ENCODE measurements around the gene ACVRL1.
A peak's percentile ranks its signal among the peaks of the same experiment; 100 is the strongest.

The ACVRL1 gene

DNA sequence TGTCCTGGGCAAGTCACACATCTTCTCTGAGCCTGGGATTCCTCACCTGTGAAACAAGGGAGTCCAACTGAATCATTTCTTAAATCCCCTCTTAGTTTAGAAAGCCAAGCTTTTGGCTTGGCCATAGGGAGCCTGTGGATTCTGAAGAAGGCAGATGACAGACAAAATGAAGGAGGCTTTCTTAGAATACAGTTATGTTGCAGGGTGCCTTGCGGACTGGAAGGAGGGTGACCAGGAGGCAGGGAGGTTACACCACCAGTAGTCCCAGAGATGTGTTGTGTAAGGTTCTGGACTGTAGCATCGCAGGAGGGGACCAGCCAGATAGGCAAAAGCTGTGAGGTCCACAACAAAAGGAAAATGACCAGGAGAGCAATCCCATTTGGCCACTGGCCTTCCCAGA, 36.0 kb downstream of the ACVRL1 start:
- DNase-seq (ENCODE audit: low spot score): no peak

DNA sequence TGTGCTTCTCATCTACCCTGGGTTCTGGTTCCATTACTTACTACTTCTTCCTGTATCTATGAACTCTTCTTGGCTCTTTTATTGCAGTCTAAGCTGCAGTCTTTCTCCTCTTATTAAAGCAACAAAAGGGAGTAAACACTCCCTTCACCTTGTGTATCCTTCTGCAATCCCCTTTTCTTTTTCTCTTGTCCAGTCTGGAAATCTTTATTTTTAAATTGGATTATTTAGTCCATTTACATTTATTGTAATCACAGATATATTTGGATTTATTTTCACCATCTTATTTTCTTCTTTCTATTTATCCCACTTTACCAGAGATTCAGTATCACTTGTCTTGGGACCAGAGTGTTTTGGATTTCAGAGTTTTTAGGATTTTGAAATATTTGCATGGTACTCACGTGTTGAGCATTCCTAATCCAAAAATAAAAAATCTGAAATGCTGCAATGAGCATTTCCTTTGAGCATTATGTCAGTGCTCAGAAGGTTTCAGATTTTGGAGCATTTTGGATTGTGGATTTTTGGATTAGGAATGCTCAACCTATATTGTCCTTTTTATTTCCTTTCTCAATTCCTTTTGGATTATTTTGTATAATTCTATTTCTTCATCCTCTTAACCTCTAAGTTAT, 37.4 kb downstream of the ACVRL1 start:
- DNase-seq (ENCODE audit: low spot score): no peak

DNA sequence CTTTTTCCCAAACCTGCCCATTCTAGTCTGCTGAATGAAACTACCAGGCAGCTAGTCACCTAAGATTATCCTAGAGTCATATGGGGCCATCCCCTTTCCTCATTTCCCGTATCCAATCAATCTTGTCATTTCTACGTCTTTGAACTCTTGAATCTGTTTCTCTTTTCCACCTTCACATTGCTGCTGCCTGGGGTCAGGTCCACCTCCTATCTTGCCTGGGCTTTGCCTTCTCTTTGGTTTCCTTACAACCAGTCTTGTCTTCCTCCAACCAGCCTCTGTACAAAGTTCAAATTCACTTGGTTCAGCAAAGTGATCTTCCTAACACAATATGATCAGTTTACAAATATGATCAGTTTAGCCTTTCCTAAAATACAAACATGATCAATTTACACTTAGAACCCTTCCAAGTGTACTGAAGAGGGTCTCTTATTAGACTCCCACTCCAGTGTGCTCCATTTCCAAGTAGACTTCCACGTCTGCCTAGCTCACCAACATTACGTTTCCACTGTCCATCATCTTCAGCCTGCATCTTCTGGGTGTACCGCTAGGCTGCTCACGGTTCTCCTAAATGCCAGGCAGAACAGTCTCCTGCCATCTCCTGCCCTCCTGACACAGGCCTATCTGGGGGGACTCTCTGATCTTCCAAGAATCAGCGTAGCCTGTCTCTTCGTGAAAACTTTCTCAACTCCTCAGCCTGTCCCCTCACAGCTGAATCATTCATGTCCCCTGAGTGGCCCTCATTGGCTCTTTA, 40.1 kb downstream of the ACVRL1 start:
- no peak for DNase-seq (ENCODE audit: low spot score)

DNA sequence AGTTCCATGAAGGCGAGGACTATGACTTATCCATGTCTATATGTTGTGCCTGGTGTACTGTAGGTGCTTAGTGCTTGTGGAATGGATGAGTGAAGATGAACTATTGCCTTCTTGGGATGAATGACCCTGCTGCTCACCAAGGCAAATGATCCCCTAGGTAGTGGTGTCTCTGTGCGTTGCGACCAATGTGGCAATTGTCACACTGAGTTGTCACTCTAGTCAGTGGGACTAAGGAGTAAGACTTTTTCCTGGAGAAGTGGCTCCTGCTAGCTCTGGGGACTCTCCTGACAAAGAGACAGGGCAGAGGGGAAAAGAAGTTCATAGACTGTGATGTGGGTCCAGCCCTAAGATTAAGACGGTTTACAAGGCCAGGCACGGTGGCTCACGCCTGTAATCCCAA, 40.8 kb downstream of the ACVRL1 start:
- DNase-seq (ENCODE audit: low spot score): no peak

DNA sequence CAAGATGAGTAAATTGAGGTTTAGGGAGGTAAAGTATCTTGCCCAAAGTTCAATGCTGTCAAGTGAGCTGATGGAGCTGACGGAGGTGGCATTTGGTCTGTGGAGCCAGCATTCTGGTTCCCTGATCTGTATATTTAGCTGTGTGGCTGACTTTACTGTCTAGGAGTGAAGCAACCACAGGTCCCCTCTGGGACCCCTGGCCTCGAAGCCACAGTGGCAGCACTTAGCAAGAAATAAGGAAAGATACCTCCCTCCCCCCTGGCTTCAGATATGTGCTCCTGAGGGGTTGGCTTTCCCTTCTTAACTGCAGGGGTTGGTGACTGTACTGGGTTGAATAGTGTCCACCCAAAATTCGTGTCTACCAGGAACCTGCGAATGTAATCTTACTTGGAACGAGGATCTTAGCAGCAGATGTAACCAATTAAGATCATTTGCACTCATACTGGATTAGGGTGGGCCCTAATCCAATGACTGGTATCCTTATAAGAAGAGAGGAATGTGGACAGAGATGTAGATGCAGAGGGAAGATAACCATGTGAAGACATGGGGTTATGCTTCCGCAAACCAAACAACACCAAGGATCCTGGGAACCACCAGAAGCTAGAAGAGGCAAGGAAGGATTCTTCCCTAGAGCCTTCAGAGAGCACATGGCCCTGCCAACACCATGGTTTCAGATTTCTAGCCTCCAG, 42.2 kb downstream of the ACVRL1 start:
- no peak for DNase-seq (ENCODE audit: low spot score)

DNA sequence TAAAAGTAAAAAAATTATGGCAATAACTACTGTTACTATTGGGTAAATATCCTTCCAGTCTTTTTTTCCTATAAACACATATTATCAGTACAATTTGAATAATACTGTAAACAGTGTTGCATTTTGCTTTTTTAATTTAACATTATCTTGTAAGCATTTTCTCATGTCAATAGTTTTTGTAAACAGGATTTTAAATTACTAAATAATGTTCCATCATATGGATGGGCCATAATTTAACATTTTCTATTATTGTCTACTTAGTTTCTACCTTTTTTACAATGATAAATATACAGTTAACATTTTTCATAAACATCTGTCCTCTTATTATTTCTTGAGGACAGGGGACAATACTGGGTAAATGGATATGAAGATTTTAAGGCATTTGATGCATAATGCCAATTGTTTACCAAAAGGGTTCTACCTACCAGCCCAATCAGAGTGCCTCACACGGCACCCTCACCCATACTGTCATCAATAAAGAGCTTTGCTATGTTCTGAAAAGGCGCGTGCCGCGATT, 43.4 kb downstream of the ACVRL1 start:
- DNase-seq (ENCODE audit: low spot score): no peak

DNA sequence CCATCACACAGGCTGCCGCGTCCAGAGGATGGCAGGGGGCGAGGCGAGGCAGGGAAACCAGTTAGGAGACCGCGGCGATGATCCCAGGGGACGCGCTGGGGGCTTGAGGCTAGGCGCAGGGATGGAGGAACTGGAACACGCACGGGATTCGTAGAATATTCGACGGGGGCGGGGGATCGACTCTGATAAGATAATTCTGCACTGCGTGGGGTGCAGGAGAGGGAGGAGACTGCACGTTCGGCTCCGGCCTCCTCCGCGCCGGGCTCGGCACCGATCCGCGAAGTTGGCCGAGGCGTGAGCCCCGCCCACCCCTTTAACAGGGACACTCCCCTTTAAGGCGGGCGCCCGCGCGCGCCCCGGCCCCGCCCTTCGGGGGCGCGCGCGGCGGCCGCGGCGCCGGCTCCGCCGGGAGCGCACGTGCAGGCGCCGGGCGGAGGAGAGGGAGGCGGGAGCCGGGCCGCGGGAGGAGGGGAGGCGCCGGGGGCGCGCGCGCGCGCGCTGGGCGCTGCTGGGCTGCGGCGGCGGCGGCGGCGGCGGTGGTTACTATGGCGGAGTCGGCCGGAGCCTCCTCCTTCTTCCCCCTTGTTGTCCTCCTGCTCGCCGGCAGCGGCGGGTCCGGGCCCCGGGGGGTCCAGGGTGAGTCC, 44.0 kb downstream of the ACVRL1 start, which contains the start of gene ACVR1B:
TSS of gene ACVR1B (plus strand) at position 501 of the 644 bp plus-strand sequence. CDS start at position 546, 45 bp downstream.
- peak; percentile 91 for DNase-seq (ENCODE audit: low spot score)

DNA sequence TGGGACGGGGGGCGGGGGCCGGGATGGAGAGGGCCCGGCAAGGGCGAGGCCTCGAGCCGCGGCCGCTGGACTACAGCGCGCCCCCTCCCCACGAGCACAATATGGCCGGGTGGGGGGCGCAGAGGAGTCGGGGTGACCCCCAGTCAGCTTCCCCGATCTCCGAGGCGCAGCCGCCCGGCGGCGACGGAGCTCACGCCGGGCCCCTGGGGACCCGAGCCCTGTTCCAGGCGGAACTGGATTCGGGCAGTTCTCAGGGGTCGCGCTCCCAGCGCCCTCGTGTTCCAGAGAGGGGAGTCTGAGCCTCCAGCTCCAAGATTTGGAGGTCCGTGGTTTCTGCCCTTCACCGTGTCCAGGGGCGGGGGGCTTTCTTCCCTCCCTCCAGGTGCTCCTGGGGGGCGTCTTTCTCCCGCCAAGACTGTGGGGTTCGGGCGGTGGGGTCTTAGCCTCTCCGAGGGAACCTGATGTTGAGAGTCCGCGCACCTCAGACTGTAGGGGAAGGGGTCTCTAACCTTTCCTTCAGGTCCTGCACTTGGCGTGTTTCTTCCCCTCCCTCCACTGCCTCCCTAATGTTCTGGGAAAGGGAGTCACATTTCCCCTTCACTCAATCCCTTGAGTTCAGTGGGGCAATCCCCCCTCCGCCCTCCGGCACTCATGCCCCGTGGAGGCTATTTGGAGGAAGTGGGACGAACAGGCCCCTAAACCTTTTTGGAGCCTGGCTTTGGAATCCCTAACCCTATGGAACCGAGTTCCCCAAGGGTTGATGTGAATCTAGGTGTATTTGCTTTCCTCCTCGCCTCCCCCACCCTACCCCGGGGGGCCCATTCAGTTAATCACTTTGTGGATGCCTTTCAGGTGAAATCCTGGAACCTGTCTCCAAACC, 44.8 kb downstream of the ACVRL1 start:
- DNase-seq (ENCODE audit: low spot score): peak; percentile 12

DNA sequence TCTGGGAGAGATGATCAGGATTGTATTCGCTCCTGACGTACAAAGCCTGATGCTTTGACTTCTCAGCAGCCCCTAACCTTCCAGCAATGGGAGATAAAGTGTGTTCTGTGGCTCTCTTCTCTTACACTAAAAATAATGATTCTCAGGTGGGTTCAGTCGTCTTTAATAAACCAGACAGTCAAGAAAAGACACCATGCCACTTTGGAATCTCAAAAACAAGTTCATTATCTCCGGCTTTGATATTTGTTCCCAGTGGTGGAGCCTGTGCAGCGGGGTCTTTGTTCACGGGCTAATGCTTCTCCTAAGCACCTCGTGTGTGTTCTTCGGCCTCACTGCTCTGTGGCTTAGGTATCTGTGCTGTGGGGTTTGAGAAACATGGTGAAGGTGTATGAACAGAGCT, 45.8 kb downstream of the ACVRL1 start:
- no peak for DNase-seq (ENCODE audit: low spot score)

DNA sequence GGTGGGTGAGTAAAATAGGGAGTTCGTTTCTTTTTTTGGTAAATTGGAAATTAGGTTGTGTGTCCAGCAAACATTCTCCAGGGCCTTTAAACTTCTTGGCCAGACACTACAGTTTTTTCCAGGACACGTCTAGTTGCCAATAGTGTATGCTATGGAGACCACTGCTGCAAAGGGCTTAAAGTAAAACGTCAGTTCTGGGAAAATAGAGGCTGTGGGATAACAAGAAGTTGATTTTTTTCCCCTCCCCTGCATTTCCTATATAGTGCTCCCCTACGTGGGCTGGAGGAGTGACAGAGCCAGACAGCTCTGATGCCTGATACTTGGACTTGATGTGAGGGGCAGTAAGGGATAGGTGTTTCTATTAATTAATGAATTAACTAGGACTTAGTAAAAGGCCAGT, 46.6 kb downstream of the ACVRL1 start:
- DNase-seq (ENCODE audit: low spot score): no peak

DNA sequence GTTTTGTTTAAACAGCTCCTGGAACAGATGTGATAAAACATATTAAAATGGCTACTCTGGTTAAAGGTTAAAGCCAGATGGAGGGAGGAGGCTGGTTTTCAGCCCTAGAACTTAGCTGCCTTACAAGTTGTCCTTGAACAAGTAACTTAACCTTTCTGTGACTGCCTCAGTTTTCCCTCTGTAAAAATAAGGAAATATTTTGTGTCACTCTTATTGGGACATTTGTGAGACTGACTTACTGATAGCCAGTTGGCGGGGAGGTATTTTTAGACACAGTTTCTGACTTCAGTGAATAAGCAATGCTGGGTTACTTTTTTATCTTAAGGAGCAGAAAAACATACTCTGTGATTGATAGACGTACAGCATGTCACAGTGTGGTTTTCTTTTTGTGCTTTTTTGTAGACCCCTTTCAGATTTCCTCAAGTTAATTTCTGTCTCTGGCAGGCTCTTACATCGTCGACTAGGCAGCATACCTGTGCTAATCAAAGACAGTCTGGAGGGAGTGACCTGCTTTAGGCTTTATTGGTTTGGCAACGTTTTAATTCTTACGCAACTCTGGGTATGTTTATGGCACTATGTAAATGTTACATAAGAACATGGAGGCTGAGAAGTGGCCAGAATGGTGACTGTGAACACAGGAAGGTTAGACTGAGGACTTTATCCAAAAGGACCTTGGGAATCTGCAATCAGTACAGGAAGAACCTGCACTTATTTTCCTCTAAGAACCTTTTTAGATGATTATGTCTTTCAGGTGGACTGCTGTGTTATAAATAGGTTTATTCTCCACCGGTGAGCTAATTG, 47.5 kb downstream of the ACVRL1 start:
- DNase-seq (ENCODE audit: low spot score): no peak

DNA sequence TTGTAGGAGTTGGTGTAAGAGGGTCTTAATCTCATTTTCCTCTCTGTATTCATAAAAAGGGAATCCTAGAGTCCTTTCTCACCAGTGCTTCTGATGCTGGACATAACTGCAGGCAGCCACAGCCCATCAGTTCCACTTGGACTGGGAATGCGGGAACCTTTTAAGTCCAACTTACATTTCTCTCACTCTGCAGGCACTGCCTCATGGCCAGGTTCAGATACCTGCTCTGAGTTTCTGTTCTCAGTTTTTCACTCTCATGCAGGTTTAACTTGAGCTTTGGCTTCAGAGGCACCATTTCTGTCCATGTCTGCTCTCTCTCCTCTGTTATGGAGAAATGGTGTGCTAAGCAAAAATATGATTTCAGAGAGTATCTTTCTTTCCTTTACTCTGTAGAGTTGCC, 48.4 kb downstream of the ACVRL1 start:
- no peak for DNase-seq (ENCODE audit: low spot score)

DNA sequence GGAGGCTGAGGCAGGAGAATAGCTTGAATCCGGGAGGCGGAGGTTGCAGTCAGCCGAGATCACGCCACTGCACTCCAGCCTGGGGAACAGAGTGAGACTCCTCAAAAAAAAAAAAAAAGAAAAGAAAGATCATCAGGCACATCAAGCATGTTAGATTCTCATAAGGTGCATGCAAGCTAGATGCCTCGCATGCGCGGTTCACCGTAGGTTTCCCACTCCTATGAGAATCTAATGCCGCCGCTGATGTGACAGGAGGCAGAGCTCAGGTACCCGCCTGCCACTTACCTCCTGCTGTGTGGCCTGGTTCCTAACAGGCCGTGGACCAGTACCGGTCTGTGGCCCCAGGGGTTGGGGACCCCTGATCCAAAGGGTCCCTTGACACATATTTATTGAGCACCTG, 51.2 kb downstream of the ACVRL1 start:
- DNase-seq (ENCODE audit: low spot score): no peak

DNA sequence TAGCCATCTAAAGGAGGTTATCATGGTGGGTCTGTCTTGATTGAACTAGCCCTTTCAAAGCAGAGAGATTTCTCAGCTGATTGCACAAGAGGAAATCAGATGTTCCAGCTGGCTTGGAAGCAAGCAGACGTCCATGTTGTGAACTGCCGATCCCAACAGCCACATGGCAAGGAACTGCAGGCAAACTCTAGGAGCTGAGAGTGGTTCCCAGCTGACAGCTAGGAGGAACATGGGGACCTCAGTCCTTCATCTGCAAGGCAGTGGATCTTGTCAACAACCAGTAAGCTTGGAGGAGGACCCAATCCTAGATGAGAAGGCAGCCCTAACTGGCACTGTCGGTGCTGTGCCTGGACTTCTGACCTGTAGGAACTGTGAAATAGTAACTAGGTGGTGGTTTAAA, 51.9 kb downstream of the ACVRL1 start:
- DNase-seq (ENCODE audit: low spot score): no peak

DNA sequence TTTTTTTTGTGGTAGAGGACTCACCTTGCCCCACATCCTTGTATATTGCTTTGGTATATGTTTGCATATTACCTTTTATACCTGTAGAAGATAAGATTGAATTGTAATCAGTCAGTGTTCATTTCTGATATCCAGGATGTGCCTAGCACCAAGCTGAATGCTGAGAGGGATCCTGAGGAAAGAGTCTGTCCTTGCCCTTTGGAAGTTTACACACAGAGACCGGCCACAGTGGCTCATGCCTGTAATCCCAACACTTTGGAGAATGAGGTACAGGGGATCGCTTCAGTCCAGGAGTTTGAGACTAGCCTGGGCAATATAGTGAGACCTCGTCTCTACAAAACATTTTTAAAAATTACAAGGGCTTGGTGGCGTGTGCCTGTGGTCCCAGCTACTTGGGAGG, 52.6 kb downstream of the ACVRL1 start:
- no peak for DNase-seq (ENCODE audit: low spot score)

DNA sequence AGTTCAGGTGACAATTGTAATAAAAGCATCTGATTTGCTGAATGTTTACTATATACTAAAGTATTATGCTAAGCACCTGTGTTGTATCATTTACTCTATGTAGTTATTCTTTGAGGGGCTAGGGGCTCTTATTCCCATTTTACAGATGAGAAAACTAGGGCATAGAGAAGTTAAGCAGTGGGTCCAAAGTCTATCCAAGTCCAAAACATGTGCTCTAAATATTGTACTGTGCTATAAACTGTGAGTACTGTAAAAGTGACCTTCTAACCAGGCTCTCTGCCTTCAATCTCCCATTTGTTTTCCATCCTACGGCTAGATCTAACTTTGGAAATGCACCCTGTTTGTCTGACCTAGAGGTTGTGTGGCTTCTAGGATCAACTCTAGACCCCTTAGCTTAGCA, 53.2 kb downstream of the ACVRL1 start:
- DNase-seq (ENCODE audit: low spot score): no peak

DNA sequence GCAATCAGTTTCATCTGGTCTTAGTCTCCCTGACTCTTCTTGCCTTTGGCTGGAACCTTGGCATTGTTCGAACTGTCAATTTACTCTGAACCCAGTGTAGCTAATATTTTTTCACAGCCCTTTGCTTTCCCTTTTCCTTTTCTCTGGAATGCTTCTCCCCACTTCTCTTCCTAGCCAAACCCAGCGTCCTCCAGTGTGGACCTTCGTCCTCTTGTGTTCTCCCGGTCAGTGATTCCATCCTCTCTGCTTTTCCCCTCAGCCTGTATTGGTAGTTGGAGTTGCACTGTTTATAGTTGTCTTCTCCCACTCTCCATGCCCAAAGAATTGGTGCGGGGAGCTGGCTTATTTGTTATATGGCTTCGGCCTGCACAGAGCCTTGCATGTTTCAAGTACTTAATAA, 53.6 kb downstream of the ACVRL1 start:
- no peak for DNase-seq (ENCODE audit: low spot score)

DNA sequence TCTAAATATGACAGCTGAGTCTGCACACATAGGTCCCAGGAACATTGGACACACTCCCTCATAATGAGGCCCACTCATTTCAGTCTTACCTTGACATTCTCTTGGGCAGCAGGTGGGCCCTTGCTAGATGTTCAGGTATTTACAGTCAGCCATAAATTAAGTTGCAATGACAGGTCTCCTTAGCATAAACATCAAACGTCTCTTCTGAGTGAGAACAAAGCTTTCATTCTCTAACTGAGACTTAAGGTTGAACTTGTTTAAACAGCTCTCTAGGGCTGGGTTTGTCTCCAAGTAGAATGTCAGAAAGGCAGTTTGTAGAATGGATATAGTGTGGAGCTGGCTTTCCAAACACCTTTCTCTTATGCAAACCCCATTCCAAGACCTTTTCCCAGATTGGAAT, 54.5 kb downstream of the ACVRL1 start:
- DNase-seq (ENCODE audit: low spot score): no peak

DNA sequence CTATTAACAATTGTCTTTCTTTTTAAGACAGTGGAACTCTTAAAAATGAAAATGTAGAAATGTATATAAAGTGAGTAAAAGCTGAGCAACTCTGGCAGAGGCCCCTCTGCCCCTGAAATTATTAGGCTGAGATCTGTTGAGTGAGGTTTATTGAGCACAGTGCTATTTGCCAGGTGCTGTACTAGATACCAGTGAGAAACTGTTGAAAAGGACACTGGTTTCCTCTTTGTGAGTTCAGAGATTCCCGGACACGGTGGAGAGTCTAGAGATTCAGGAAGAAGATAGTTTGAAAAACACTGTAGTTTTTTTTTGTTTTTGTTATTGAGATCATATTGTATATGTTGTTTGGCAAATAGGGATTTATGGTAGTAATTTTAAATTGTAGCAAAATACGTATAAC, 55.4 kb downstream of the ACVRL1 start:
- no peak for DNase-seq (ENCODE audit: low spot score)

DNA sequence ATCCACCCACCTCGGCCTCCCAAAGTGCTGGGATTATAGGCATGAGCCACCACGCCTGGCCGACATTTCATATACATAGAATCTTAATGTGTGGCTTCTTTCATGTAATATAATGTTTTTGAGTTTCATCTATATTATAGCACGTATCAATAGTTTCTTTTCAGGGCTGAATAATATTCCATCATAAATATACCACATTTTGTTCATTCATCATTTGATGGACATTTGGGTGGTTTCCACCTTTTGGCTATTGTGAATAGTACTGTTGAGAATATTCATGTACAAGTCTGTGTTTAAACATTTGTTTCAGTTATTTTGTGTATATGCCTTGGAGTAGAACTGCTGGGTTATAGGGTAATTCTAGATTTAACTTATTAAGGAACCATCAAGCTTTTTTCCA, 56.2 kb downstream of the ACVRL1 start:
- no peak for DNase-seq (ENCODE audit: low spot score)

DNA sequence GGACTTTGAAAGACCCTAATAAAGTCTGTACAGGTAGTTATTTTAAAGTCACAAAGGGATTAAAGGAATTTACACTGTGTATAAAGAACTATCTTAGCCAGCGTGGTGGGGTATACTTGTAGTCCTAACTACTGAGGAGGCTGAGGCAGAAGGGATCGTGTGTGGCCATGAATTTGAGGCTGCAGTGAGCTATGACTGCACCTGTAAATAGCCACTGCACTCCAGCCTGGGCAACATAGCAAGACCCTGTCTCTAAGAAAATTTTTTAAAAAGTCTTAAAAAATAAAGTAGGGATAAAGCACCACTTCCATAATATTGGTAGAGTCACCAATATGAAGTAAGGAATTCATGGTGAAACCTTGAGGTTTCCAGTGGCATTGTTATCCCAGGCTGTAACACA, 62.3 kb downstream of the ACVRL1 start:
- DNase-seq (ENCODE audit: low spot score): no peak
